EL (cell line): ENCODE results near the gene OR51B4.
A peak's percentile ranks its signal among the peaks of the same experiment; 100 is the strongest.

Source experiments
- DNase-seq: peaks from one replicate; pipeline ENCODE4 v3.0.0-alpha.2; 2016

The OR51B4 gene

GRCh38 chr11:5293028-5293427, 8.7 kb downstream of the OR51B4 start:
- DNase-seq: peak; percentile 15

DNA sequence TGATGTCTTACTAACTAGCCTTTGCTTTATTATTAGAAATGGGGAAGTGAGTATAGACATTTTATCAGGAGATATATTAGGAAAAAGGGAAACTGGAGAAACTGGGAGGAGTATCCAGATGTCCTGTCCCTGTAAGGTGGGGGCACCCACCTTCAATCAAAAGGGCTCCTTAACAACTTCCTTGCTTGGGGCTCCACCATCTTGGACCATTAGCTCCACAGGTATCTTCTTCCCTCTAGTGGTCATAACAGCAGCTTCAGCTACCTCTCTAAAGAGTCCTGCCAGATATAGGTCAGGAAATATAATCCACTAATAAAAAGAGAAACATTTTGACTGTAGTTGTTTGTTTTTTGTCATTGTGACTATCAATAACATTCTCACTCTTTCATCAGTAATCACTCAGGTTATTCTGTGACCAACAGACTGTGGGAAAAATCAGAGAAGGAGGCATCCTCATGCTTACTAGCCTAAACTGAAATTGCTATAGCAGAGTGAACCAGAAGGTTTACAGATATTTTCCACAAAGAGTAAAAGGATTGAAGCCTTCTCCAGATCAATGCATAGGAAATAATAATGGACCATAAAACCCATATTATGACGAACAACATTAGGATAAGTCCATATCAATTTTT, 10.4 kb downstream of the OR51B4 start:
- peak; percentile 55 for DNase-seq

DNA sequence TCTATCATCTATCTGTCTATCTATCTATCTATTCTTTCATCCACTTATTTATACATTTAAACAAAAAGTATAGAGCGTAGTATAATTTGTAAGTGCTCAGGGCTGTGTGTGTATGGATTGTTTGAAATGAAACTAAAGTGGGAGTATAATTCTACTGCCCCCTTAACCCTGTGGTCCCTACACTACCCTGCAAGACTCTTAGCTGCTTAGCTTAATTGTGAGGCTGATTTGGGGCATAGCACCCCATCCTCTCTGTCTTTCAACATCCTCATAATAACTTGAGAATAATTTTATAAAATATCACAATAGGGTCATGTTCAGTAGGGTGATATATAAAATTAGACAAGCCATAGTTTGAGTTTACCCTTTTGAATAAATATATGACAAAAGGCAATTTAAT, 11.6 kb downstream of the OR51B4 start:
- DNase-seq: no peak

GRCh38 chr11:5289696-5290095, 12.1 kb downstream of the OR51B4 start:
- peak; percentile 48 for DNase-seq

- peak; percentile 53 for DNase-seq
These were observed 12.7 kb downstream of the OR51B4 start for GRCh38 chr11:5288906-5289550.

DNA sequence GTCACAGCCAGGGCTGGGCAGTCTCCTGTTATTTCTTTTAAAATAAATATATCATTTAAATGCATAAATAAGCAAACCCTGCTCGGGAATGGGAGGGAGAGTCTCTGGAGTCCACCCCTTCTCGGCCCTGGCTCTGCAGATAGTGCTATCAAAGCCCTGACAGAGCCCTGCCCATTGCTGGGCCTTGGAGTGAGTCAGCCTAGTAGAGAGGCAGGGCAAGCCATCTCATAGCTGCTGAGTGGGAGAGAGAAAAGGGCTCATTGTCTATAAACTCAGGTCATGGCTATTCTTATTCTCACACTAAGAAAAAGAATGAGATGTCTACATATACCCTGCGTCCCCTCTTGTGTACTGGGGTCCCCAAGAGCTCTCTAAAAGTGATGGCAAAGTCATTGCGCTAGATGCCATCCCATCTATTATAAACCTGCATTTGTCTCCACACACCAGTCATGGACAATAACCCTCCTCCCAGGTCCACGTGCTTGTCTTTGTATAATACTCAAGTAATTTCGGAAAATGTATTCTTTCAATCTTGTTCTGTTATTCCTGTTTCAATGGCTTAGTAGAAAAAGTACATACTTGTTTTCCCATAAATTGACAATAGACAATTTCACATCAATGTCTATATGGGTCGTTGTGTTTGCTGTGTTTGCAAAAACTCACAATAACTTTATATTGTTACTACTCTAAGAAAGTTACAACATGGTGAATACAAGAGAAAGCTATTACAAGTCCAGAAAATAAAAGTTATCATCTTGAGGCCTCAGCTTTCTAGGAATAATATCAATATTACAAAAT, 13.4 kb downstream of the OR51B4 start:
- peak; percentile 43 for DNase-seq

GRCh38 chr11:5286901-5287300, 14.8 kb downstream of the OR51B4 start:
- no peak for DNase-seq

GRCh38 chr11:5286351-5286750, 15.4 kb downstream of the OR51B4 start:
- no peak for DNase-seq

GRCh38 chr11:5285703-5286340, 15.9 kb downstream of the OR51B4 start:
- no peak for DNase-seq

DNA sequence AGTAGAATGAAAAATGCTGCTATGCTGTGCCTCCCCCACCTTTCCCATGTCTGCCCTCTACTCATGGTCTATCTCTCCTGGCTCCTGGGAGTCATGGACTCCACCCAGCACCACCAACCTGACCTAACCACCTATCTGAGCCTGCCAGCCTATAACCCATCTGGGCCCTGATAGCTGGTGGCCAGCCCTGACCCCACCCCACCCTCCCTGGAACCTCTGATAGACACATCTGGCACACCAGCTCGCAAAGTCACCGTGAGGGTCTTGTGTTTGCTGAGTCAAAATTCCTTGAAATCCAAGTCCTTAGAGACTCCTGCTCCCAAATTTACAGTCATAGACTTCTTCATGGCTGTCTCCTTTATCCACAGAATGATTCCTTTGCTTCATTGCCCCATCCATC, 17.1 kb downstream of the OR51B4 start:
- DNase-seq: no peak

DNA sequence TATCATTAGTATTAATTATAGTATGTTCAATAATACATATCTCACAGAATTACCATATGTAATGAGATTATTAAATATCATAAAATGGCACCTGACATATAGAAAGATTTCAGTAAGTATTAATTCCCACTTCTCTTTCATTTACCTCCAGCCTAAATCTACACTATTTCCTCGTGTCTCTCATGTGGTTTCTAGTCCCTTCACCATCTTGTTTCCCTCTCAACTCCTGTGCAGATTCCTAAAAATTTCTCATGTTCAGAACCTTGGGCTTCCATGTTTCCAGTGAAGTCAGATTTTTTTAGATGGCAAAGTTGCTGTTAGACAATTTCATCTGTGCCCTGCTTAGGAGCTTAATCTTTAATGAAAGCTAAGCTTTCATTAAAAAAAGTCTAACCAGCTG, 17.9 kb downstream of the OR51B4 start:
- DNase-seq: no peak

GRCh38 chr11:5283086-5283485, 18.7 kb downstream of the OR51B4 start:
- no peak for DNase-seq

- no peak for DNase-seq
These were observed 19.1 kb downstream of the OR51B4 start for GRCh38 chr11:5282628-5283027.

GRCh38 chr11:5281596-5281995, 20.1 kb downstream of the OR51B4 start:
- DNase-seq: no peak

DNA sequence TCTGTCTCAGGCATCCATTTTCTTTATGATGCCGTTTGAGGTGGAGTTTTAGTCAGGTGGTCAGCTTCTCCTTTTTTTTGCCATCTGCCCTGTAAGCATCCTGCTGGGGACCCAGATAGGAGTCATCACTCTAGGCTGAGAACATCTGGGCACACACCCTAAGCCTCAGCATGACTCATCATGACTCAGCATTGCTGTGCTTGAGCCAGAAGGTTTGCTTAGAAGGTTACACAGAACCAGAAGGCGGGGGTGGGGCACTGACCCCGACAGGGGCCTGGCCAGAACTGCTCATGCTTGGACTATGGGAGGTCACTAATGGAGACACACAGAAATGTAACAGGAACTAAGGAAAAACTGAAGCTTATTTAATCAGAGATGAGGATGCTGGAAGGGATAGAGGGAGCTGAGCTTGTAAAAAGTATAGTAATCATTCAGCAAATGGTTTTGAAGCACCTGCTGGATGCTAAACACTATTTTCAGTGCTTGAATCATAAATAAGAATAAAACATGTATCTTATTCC, 21.1 kb downstream of the OR51B4 start:
- DNase-seq: peak; percentile 100

DNA sequence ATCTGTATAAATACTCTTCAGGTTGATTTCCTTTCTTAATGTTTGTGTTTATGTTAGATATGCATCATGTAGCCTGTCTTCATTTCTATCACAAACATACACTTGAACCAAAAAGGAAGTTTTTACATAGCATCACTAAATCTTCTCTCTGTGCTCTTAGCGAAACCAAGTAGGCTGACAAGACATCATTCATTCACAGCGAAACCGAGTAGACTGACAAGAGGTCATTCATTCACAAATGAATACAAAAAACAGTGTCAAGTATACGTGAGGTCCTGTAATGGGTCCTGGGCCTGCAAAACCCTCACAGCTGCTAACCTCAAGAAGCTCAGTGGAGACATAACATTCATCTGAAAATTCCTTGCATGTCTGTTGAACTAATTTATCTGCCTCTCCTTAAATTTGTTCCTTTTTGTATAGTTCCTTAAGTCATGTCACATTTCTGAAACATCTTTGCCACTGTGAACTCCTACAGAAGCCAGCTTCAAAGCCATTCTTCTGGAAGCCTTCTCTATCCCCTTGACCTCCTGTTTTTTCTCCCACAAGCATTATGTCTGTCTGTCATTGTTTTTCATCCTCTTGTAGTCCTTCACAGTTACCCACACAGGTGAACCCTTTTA, 22.2 kb downstream of the OR51B4 start:
- no peak for DNase-seq

DNA sequence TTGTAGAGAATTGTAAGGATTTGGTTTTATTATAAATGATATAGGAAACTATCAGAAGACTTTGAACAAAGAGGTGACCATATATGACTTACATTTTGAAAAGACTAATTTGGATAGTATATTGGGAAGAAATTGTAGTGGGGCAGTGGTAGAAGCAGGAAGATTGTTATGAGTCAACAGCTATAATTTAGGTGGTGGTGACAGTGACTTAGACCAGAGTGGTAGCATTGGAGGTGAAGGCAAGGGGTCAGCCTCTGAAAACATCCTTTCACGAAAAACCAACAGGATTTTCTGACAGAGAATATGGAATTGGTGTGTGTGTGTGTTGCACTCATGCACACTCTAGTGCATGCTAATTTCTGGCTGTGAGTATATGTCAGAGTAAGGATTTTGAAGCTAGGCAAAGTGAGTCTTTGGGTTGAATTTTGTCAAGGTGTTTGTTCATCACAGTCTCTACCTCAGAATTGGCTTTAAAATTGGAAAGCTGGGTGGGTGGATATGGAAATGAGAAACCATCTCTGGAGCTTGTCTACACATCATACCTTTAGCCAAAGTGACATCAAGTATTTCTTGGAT, 23.9 kb downstream of the OR51B4 start:
- DNase-seq: no peak

DNA sequence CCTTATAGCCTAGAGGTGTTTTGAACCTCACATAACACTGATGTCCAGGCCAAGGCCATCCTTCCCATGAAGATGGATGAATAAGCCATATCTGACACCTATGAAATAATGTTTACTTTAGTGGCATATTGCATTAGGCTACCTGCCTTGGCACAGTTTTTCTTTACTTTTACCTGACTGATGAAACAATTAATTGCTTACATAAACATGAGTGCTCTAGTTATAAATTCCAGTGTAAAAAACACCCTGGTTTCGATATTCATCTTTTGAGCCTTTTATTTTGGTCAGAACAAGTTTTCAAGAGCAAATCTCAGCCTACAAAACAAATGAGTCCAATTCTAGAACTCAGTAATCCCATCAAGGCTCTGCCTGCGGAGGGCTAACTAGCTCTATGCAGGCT, 25.0 kb downstream of the OR51B4 start:
- DNase-seq: no peak

- DNase-seq: no peak
These were observed 26.2 kb downstream of the OR51B4 start for GRCh38 chr11:5275369-5276110.

- peak; percentile 34 for DNase-seq
These were observed 27.4 kb downstream of the OR51B4 start for GRCh38 chr11:5274395-5274794.

DNA sequence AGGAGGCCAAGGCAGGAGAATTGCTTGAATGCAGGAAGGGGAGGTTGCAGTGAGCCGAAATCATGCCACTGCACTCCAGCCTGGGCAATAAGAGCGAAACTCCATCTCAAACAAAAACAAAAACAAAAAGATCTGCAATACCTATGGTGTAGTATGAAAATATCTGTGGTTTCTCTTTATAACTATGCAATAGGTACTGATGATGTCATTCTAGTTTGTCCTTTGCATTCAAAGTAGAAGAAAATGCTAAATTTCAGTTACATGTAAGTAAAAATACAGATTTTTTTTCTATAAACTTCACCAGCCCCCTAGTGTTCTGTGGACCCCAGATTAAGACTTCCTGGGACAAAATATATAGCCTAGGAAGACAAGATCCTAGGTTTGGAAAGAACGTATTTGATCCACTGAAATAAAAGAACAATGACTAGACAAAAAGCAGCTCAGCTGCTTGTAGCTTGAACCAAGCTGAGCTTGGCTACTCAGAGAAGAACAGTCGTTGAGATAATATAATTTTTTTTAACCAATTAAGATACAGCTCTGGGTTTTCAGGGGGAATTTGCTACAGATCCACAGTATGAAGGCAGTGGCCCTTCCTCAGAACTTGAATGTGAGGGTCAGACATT, 29.2 kb downstream of the OR51B4 start:
- no peak for DNase-seq
